Rectal smooth muscle tissue (tissue), 1 donor: ENCODE measurements around the gene DNMT1.

Experiments
- H3K27ac ChIP-seq: one replicate; pipeline ENCODE4 v1.7.0; 2013; ENCODE audit warnings: low read depth, low read length, inconsistent platforms
- H3K27me3 ChIP-seq: one replicate; pipeline ENCODE4 v1.7.0; 2013; ENCODE audit warnings: low read length; ENCODE audit not compliant: control insufficient read depth, insufficient read depth
- H3K36me3 ChIP-seq: one replicate; pipeline ENCODE4 v1.7.0; 2013; ENCODE audit warnings: low read length; ENCODE audit not compliant: control insufficient read depth, insufficient read depth
- H3K4me1 ChIP-seq: one replicate; pipeline ENCODE4 v1.7.0; 2013; ENCODE audit warnings: low read length; ENCODE audit not compliant: control insufficient read depth, insufficient read depth
- H3K4me3 ChIP-seq: one replicate; pipeline ENCODE4 v1.7.0; 2013; ENCODE audit warnings: low read length
- H3K9ac ChIP-seq: one replicate; pipeline ENCODE4 v1.7.0; 2013; ENCODE audit warnings: low read length

The DNMT1 gene

GRCh38 chr19:10228920-10229319 is 34.2 kb upstream of the DNMT1 start:
- Histone ChIP-seq H3K9ac (no peak overlapping the region), H3K27ac (no peak overlapping the region), H3K4me1 (no peaks in the 10 kb centered on the region)

GRCh38 chr19:10228393-10228792 is 33.6 kb upstream of the DNMT1 start:
- no peaks in the 10 kb centered on the region for H3K4me1 ChIP-seq
- H3K36me3 ChIP-seq: peaks cover 5% of the 10 kb centered on the region
- no peaks in the 10 kb centered on the region for H3K27me3 ChIP-seq
- no peak overlapping the region for H3K27ac ChIP-seq
- H3K9ac ChIP-seq: no peak overlapping the region
- no peak overlapping the region for H3K4me3 ChIP-seq

More at GRCh38 chr19:10228920-10229319, 34.2 kb upstream of the DNMT1 start:
- Histone ChIP-seq H3K4me3 (no peak overlapping the region), H3K36me3 (peaks cover 4% of the 10 kb centered on the region), H3K27me3 (no peaks in the 10 kb centered on the region)

GRCh38 chr19:10227026-10227971 is 32.5 kb upstream of the DNMT1 start:
- Histone ChIP-seq H3K36me3 (peaks cover 5% of the 10 kb centered on the region), H3K9ac (no peak overlapping the region), H3K27me3 (no peaks in the 10 kb centered on the region), H3K4me3 (peak overlapping the region; percentile 9), H3K27ac (peak overlapping the region; percentile 77), H3K4me1 (no peaks in the 10 kb centered on the region)

- no peaks in the 10 kb centered on the region for H3K27me3 ChIP-seq
- no peak overlapping the region for H3K9ac ChIP-seq
- H3K27ac ChIP-seq: peak overlapping the region; percentile 78
- H3K4me3 ChIP-seq: no peak overlapping the region
- peaks cover 5% of the 10 kb centered on the region for H3K36me3 ChIP-seq
- H3K4me1 ChIP-seq: no peaks in the 10 kb centered on the region
Measured at GRCh38 chr19:10226376-10227025, 31.7 kb upstream of the DNMT1 start.

GRCh38 chr19:10226021-10226375 is 31.2 kb upstream of the DNMT1 start:
- peak overlapping the region; percentile 78 for H3K27ac ChIP-seq
- H3K27me3 ChIP-seq: no peaks in the 10 kb centered on the region
- H3K4me3 ChIP-seq: no peak overlapping the region
- no peak overlapping the region for H3K9ac ChIP-seq
- no peaks in the 10 kb centered on the region for H3K4me1 ChIP-seq
- H3K36me3 ChIP-seq: peaks cover 5% of the 10 kb centered on the region

GRCh38 chr19:10224337-10224736 is 29.6 kb upstream of the DNMT1 start:
- Histone ChIP-seq H3K9ac (no peak overlapping the region), H3K27me3 (no peaks in the 10 kb centered on the region), H3K27ac (no peak overlapping the region), H3K4me1 (no peaks in the 10 kb centered on the region), H3K4me3 (no peak overlapping the region), H3K36me3 (peaks cover 5% of the 10 kb centered on the region)

- Histone ChIP-seq H3K27me3 (no peaks in the 10 kb centered on the region), H3K27ac (no peak overlapping the region), H3K36me3 (peaks cover 5% of the 10 kb centered on the region), H3K4me1 (no peaks in the 10 kb centered on the region), H3K9ac (no peak overlapping the region), H3K4me3 (no peak overlapping the region)
Measured at GRCh38 chr19:10223488-10224213, 28.9 kb upstream of the DNMT1 start.

- Histone ChIP-seq H3K36me3 (peaks cover 5% of the 10 kb centered on the region), H3K27me3 (no peaks in the 10 kb centered on the region), H3K4me1 (no peaks in the 10 kb centered on the region), H3K9ac (no peak overlapping the region), H3K27ac (no peak overlapping the region), H3K4me3 (no peak overlapping the region)
Measured at GRCh38 chr19:10222201-10222890, 27.6 kb upstream of the DNMT1 start.

- Histone ChIP-seq H3K9ac (no peak overlapping the region), H3K36me3 (peaks cover 5% of the 10 kb centered on the region), H3K27me3 (no peaks in the 10 kb centered on the region), H3K4me1 (no peaks in the 10 kb centered on the region), H3K27ac (no peak overlapping the region), H3K4me3 (no peak overlapping the region)
Measured at GRCh38 chr19:10220695-10221094, 25.9 kb upstream of the DNMT1 start.

- Histone ChIP-seq H3K36me3 (peaks cover 5% of the 10 kb centered on the region), H3K4me1 (no peaks in the 10 kb centered on the region), H3K9ac (no peak overlapping the region), H3K4me3 (no peak overlapping the region), H3K27me3 (no peaks in the 10 kb centered on the region), H3K27ac (no peak overlapping the region)
Measured at GRCh38 chr19:10219678-10220077, 24.9 kb upstream of the DNMT1 start.

GRCh38 chr19:10217085-10217484 is 22.3 kb upstream of the DNMT1 start:
- no peak overlapping the region for H3K27ac ChIP-seq
- no peaks in the 10 kb centered on the region for H3K36me3 ChIP-seq
- H3K9ac ChIP-seq: no peak overlapping the region
- H3K4me1 ChIP-seq: no peaks in the 10 kb centered on the region
- no peaks in the 10 kb centered on the region for H3K27me3 ChIP-seq
- no peak overlapping the region for H3K4me3 ChIP-seq

GRCh38 chr19:10214784-10215183 is 20.0 kb upstream of the DNMT1 start:
- H3K36me3 ChIP-seq: no peaks in the 10 kb centered on the region
- H3K4me3 ChIP-seq: no peak overlapping the region
- H3K27me3 ChIP-seq: no peaks in the 10 kb centered on the region
- H3K27ac ChIP-seq: no peak overlapping the region
- H3K9ac ChIP-seq: no peak overlapping the region
- no peaks in the 10 kb centered on the region for H3K4me1 ChIP-seq
